HG03060 (cell line): ENCODE data around the gene TRAF2.

Source experiments
- ATAC-seq: cut with Tn5 transposase; IDR thresholded peaks from one replicate; pipeline ENCODE4 v1.9.1; 2021; ENCODE audit warnings: low read depth, moderate number of reproducible peaks; ENCODE audit not compliant: unreplicated experiment

The TRAF2 gene

GRCh38 chr9:136947028-136947891, 60.9 kb downstream of the TRAF2 start:
- no peak for ATAC-seq

- no peak for ATAC-seq
Measured at GRCh38 chr9:136947955-136948510, 61.7 kb downstream of the TRAF2 start.

DNA sequence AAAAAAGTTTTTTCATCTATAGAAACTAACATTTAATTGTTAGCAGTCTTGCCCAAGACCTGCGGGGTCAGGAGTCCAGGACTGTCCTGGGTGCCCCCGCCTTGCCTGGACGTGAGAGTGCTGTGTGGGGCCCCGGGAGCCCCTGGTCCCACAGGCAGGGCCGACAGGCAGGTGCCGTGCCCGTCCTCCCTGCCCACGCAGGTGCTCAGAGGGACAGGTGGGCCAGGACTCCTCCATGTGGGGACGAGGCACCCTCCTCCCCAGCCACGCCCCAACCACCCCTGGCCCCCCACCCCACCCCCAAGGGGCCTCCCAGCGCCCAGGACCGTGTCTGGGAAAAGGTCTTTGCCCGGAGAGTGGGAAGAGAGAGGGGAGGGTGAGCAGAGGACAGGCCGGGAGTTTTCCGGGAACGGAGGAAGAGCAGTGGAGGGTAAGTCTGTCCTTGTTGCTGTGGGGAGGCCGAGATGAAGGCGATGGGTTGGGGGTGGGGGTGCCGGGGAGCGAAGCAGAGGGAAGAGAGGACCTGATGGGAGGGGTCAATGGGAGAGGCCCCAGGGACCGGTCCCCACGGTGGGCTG, 63.0 kb downstream of the TRAF2 start:
- ATAC-seq = no peak

GRCh38 chr9:136949817-136950655, 63.7 kb downstream of the TRAF2 start:
- ATAC-seq = peak; percentile 65

DNA sequence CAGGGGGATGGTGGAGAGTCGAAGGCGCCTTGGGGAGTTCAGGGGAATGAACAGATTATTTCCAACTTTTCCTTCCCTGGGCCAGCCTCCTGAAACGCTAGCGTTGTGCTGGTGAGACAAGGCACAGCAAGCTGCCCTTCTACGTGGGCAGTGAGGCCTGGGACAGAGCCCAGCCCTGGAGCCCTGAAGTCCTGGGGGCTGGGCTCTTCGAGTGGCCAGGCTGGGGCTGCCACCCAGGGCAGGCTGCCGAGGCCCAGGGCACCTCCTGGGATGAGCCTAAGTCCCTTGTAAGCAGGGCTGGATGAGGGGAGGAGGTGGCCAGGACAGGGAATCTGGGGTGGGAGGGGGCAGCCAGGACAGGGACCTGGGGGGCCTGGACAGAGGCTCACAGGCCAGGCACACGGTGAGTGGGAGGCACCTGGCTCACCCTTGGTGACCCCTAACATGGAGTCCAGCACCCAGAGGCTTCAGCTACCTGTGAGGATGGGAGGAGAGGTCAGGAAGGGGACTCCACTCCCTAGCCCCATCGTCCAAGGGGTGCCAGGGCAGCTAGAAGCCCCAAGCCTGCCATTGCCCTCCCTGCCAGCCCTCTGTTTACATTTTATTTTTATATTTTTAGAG, 64.5 kb downstream of the TRAF2 start:
- no peak for ATAC-seq

DNA sequence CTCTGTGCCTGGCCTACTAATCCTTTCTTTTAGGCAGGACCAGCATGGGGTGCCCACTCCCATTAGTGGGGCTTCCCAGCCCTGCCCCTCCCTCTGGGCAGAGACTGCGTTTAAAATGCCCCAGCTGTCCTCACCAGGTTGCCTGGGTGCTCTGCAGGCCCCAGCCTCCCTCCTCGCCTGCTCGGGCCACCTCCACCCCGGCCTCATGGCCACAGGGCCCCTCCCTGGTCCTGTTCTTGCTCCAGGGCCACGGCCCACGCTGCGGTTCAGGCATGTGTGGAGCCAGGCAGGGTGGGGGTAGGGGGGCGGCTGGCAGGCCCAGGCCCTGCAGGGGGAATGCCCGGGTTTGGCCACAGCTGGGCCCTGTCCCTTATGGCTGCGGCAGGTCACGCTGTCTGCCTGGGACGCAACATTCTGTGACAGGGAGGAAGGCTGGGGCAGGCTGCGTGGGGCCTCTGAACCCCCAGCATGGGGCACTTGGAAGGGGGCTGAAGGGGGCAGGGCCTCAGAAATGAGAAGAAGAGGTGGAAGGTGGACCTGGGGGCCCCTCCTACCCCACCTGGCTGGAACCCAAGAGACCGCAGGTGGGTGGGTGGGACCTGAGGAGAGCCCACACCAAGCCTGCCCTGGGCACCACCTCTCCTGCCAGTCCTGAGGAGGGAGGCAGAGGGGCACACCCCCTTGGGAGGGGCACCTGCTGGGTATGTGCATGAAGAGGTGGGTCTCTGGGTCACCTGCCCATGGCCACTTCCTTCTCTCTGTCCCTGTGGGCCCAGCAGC, 65.4 kb downstream of the TRAF2 start, which contains the start of gene LCN12:
Gene LCN12, plus strand, starts transcription at position 733 of the 780 bp plus-strand sequence. CDS start 55 bp downstream, outside the sequence.
- no peak for ATAC-seq

- no peak for ATAC-seq
Measured at GRCh38 chr9:136952321-136952850, 66.1 kb downstream of the TRAF2 start.

DNA sequence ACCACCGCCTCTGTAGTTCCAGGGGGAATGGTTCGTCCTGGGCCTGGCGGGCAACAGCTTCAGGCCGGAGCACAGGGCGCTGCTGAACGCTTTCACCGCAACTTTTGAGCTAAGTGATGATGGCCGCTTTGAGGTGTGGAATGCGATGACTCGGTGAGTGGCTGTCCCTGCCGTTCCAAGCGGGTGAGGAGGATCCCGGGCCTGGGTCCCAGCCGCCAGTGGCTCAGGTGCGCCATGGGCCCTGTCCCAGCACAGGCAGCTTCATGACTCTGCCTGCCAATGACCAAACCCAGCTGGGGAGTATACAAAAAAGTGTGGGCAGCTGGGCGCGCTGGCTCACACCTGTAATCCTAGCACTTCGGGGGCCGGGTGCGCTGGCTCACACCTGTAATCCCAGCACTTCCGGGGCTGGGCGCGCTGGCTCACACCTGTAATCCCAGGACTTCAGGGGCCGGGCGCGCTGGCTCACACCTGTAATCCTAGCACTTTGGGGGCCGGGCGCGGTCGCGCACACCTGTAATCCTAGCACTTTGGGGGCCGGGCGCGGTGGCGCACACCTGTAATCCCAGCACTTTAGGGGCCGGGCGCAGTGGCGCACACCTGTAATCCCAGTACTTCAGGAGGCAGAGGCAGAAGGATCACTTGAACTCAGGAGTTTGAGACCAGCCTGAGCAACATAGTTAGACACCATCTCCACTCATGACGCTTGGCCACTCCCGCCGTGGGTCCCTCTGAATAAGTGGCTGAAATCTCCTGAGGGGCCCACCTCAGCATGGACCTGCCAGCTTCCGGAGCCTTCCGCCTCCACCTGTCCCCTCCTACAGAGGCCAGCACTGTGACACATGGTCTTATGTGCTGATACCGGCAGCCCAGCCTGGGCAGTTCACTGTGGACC, 66.8 kb downstream of the TRAF2 start:
- ATAC-seq = no peak

- no peak for ATAC-seq
Measured at GRCh38 chr9:136953771-136954269, 67.5 kb downstream of the TRAF2 start.

GRCh38 chr9:136954270-136955083, 68.2 kb downstream of the TRAF2 start:
- no peak for ATAC-seq

DNA sequence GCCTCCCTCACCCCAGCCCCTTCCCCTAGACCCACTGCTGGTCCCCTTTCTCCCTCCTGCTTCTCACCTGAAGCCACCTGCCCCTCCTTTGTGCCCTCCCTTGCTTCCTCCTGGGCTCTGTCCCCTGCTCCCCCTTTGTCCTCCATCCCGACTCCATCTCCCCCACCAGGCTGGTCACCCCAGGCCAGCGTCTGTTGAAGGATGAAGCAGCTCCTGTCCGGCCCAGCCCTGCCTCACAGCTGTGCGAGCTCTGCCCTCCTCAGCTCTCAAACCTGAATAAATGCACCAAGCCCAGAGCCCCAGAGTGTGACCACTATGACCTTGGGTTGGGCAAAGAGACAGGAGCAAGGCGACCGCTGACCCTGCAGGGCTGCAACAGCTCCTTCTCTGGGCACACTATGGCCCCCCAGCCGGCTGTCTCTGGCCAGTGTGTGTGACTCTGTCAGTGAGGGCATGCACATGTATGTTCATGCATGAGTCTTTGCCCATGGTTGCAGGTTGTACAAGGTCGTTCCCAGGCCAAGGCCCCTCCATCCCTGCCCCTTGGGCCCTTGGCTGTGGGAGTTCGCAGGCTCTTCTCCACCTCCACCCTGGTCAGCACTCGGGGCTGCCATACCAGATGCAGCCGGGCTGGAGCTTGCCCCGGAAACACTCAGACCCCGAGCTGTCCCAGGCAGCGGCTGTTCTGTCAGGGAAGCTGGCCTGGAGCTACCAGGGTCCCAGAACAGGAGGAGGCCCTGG, 69.1 kb downstream of the TRAF2 start:
- no peak for ATAC-seq

- ATAC-seq = no peak
Measured at GRCh38 chr9:136955943-136956335, 69.6 kb downstream of the TRAF2 start.

GRCh38 chr9:136956604-136957003, 70.3 kb downstream of the TRAF2 start:
- no peak for ATAC-seq

- ATAC-seq = no peak
Measured at GRCh38 chr9:136957461-136957860, 71.1 kb downstream of the TRAF2 start.

DNA sequence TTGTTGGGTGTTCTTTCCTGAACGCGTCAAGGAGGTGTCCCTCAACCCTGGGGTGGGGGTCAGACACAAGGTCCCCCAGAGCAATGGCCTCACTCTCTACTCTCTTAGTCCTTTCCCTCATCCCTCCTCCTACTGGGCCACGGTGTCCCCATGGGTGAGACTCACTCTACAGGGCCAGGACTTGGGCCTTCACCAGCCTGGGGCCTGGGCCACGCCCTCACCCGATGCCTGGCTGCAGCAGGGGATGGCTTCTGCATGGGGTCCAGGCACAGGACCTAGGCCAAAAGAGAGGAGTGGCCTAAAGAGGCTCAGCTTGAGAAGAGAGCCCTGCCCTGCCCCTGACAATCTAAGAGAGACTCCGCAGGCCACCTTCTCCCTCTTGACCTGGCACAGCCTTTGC, 71.6 kb downstream of the TRAF2 start:
- ATAC-seq = no peak

GRCh38 chr9:136958473-136958872, 72.2 kb downstream of the TRAF2 start:
- ATAC-seq = no peak
